ENCODE results near the gene ZBTB4. TPM values are rescaled to one million over a fixed set of nuclear protein-coding genes. Genes with fewer than 3 reads are reported as not detected.
A peak's percentile ranks its signal among the peaks of the same experiment; 100 is the strongest.

Gene ZBTB4
- total and polyA plus RNA-seq, 9 of the 15 experiments (the other 6 are each of a cell fraction or from before 2014, with no cell fraction given) = 0.92 to 6.9 (median 3.3) TPM

DNA sequence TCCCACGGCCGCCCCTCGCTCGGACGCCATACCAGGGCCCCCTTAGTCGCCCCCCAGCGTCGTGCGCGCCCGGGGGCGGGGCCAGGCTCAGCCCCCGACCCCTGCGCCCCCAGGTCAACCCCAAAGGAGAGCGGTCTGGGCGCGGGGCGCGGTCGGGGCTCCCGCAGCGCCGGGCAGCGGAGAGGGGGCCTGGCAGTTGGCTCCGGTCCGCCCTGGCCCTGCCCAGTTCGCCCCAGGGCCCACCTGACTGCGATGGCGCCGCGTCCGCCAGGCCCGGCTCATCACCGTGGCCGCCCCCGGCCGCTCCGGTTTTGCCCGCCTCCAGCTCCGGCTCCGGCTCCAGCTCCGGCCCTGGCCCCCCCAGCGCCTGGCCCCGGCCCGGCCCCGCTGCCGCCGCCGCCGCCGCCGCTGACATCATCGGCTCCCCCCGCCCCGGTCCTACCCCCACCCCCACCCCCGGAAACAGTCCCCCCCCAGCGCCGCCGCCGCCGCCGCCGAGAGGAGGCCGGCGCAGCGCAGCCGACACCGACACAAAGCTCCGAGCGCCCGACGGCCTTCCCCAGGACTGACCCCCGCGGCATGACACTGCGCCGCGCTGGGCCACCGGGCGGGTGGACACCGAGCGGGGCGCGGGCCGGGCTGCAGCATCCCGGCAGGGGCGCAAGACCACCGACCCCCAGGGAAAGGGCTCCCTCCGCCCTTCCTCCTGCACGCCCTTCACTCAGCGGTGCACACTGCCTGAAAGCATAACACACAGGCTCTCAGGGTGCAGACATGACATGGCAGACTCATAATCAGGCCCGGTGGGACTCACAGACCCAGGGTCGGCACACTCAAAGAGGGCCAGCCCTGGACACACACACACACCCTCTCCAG lies at the start of gene ZBTB4 (continued):
- no peak for TF ChIP-seq USF1 (CRISPR knock-in tag; IDR thresholded peaks at IDR 0.05)
- no peak for TF ChIP-seq MXI1 (IDR thresholded peaks at IDR 0.05; ENCODE audit: low read depth, low read length)
- no peak for TF ChIP-seq SMARCE1 (IDR thresholded peaks at IDR 0.05)
- TF ChIP-seq NFXL1 (CRISPR knock-in tag; IDR thresholded peaks at IDR 0.05) = no peak
- TF ChIP-seq, protein P1, sequence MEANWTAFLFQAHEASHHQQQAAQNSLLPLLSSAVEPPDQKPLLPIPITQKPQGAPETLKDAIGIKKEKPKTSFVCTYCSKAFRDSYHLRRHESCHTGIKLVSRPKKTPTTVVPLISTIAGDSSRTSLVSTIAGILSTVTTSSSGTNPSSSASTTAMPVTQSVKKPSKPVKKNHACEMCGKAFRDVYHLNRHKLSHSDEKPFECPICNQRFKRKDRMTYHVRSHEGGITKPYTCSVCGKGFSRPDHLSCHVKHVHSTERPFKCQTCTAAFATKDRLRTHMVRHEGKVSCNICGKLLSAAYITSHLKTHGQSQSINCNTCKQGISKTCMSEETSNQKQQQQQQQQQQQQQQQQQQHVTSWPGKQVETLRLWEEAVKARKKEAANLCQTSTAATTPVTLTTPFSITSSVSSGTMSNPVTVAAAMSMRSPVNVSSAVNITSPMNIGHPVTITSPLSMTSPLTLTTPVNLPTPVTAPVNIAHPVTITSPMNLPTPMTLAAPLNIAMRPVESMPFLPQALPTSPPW (CRISPR knock-in tag; IDR thresholded peaks at IDR 0.05) = peak; percentile 98
- 0 out of 4 replicates have a peak, but pooled peaks of 1 of the 2 experiments have one; percentile 12 for TF ChIP-seq KDM4B (IDR thresholded peaks at IDR 0.05; ENCODE audit: borderline replicate concordance in 2 of 2, low read depth in 1 of 2)
- 0 out of 2 replicates have a peak, but pooled peaks have one; percentile 23 for TF ChIP-seq ATF7 (IDR thresholded peaks at IDR 0.05)
- TF ChIP-seq NFRKB (IDR thresholded peaks at IDR 0.05; ENCODE audit: low read depth) = 0 out of 2 replicates have a peak, but pooled peaks have one; percentile 33
- TF ChIP-seq FOXK1 (CRISPR knock-in tag; IDR thresholded peaks at IDR 0.05; ENCODE audit: borderline replicate concordance) = no peak
- TF ChIP-seq YY1 (IDR thresholded peaks at IDR 0.05; ENCODE audit: borderline replicate concordance in 1 of 3, control insufficient read depth in 1 of 3, extremely low read depth in 1 of 3, insufficient read depth in 3 of 3, insufficient read length in 1 of 3, insufficient replicate concordance in 2 of 3, low read depth in 1 of 3, low read length in 2 of 3) = peak in 2 of 3 experiments; percentile 6 to 10
- 0 out of 2 replicates have a peak, but pooled peaks have one; percentile 21 for TF ChIP-seq RB1 (IDR thresholded peaks at IDR 0.05; ENCODE audit: low read depth)
- TF ChIP-seq ZNF79 (CRISPR knock-in tag; IDR thresholded peaks at IDR 0.05; ENCODE audit: low read depth) = no peak
- no peak for TF ChIP-seq KAT2B (IDR thresholded peaks at IDR 0.05; ENCODE audit: low read depth, low read length)
- TF ChIP-seq, protein P2, sequence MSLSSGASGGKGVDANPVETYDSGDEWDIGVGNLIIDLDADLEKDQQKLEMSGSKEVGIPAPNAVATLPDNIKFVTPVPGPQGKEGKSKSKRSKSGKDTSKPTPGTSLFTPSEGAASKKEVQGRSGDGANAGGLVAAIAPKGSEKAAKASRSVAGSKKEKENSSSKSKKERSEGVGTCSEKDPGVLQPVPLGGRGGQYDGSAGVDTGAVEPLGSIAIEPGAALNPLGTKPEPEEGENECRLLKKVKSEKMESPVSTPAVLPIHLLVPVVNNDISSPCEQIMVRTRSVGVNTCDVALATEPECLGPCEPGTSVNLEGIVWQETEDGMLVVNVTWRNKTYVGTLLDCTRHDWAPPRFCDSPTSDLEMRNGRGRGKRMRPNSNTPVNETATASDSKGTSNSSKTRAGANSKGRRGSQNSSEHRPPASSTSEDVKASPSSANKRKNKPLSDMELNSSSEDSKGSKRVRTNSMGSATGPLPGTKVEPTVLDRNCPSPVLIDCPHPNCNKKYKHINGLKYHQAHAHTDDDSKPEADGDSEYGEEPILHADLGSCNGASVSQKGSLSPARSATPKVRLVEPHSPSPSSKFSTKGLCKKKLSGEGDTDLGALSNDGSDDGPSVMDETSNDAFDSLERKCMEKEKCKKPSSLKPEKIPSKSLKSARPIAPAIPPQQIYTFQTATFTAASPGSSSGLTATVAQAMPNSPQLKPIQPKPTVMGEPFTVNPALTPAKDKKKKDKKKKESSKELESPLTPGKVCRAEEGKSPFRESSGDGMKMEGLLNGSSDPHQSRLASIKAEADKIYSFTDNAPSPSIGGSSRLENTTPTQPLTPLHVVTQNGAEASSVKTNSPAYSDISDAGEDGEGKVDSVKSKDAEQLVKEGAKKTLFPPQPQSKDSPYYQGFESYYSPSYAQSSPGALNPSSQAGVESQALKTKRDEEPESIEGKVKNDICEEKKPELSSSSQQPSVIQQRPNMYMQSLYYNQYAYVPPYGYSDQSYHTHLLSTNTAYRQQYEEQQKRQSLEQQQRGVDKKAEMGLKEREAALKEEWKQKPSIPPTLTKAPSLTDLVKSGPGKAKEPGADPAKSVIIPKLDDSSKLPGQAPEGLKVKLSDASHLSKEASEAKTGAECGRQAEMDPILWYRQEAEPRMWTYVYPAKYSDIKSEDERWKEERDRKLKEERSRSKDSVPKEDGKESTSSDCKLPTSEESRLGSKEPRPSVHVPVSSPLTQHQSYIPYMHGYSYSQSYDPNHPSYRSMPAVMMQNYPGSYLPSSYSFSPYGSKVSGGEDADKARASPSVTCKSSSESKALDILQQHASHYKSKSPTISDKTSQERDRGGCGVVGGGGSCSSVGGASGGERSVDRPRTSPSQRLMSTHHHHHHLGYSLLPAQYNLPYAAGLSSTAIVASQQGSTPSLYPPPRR (CRISPR knock-in tag; IDR thresholded peaks at IDR 0.05; ENCODE audit: borderline replicate concordance) = no peak
- no peak for TF ChIP-seq SREBF2 (CRISPR knock-in tag; IDR thresholded peaks at IDR 0.05)
- no peak for TF ChIP-seq WHSC1 (IDR thresholded peaks at IDR 0.05; ENCODE audit: low read length)
- TF ChIP-seq, protein P3, sequence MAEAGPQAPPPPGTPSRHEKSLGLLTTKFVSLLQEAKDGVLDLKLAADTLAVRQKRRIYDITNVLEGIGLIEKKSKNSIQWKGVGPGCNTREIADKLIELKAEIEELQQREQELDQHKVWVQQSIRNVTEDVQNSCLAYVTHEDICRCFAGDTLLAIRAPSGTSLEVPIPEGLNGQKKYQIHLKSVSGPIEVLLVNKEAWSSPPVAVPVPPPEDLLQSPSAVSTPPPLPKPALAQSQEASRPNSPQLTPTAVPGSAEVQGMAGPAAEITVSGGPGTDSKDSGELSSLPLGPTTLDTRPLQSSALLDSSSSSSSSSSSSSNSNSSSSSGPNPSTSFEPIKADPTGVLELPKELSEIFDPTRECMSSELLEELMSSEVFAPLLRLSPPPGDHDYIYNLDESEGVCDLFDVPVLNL (CRISPR knock-in tag; IDR thresholded peaks at IDR 0.05; ENCODE audit: low read depth) = no peak
- TF ChIP-seq BCOR (IDR thresholded peaks at IDR 0.05) = no peak
